Activated CD8-positive, alpha-beta T cell treated with anti-CD3 and anti-CD28 coated beads for 36 hours (primary cell): Measurements from ENCODE around the gene CASKIN2. TPM values are rescaled to one million over a fixed set of nuclear protein-coding genes. Genes with fewer than 3 reads are reported as not detected.

Experiments
- ATAC-seq: fragments of 200-7000 bp; cut with Tn5 transposase; one replicate; pipeline ENCODE4 v1.10.0; 2021; ENCODE audit warnings: mild to moderate bottlenecking, moderate library complexity
- CTCF ChIA-PET: fragments of 350-600 bp; sonication (Branson Sonifier 250); formaldehyde crosslinking; loops from one replicate; lab custom pipeline; 2021; ENCODE audit warnings: antibody characterized with exemption; lab: Charles Lee
- POLR2A ChIA-PET: fragments of 350-600 bp; sonication (Branson Sonifier 250); formaldehyde crosslinking; loops from one replicate; lab custom pipeline; 2021; ENCODE audit warnings: antibody characterized with exemption; lab: Charles Lee
- DNase-seq: peaks from one replicate; pipeline ENCODE4 v3.0.0-alpha.2; 2020
- H3K27ac Mint-ChIP-seq: one replicate; pipeline ENCODE4 v1.8.0; 2021; ENCODE audit warnings: mild to moderate bottlenecking, mixed read lengths
- H3K27me3 Mint-ChIP-seq: one replicate; pipeline ENCODE4 v1.8.0; 2021; ENCODE audit warnings: mixed read lengths
- H3K36me3 Mint-ChIP-seq: one replicate; pipeline ENCODE4 v1.8.0; 2021; ENCODE audit warnings: low read depth, mixed read lengths
- H3K4me1 Mint-ChIP-seq: one replicate; pipeline ENCODE4 v1.8.0; 2021; ENCODE audit warnings: low read depth, mixed read lengths
- H3K4me3 Mint-ChIP-seq: one replicate; pipeline ENCODE4 v1.8.0; 2021; ENCODE audit warnings: mild to moderate bottlenecking, moderate library complexity, mixed read lengths
- H3K9me3 Mint-ChIP-seq: one replicate; pipeline ENCODE4 v1.8.0; 2021; ENCODE audit warnings: mixed read lengths
- intact Hi-C: fragments of 100-400 bp; cut with micrococcal nuclease; formaldehyde crosslinking; loops from one replicate; pipeline ENCODE4 v1.10.0; 2022
- total RNA-seq, 2 experiments: library from RNA; stranded (reverse); gene quantifications; one replicate each; pipeline ENCODE4 v1.2.3, GENCODE V29; 2021
- TF ChIP-seq, protein P1 (sequence below): fragments of 200-600 bp; IDR thresholded peaks from one replicate; pipeline ENCODE4 v1.8.0; 2022; ENCODE audit warnings: antibody characterized with exemption, mild to moderate bottlenecking

Gene CASKIN2
- total RNA-seq, 2 experiments from 2014 or later, result 2.2 to 2.5 TPM

DNA sequence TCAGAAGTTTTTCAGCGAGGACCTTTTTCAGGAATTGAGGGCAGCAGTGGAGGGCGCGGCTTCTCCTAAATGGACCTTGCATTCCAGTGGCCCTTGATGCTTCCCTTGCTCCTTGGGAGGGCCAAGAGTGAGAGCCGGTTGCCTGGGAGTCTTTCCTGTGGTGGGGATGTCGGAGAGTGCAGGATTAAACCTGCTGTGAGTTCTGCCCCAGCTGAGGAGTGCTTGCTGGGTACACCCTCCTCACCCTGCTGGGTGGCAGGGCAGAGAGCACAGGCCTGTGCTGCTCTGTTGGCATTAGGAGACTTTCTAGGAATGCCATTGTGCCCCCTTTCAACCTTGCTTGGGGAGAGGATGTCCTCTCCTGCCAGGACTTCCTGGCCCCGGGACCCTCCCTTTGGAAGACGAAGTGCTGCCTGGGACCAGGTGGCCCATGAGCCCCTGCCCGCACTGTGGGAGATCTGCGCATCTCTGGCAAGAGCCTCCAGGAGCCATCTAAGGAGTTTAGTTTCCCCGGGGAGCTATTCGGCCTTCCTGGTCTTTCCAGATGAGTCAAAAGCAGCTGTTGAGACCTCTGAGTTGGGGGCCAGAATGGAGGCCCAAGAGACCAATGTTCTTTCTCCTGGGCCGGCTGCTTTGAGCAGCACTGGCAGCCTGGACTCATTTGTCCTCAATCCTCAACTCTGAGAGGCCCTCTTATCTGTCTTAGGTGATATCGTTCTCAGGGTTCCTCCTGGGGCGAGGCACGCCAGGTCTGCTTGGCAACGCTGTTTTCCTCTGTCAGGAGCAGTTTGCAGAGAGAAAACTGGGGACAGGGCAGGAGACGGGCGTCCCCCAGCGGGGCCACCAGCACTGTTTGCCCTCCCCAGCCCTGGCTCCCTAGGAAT, 15.7 kb upstream of the CASKIN2 start:
- H3K9me3 Mint-ChIP-seq, result no peaks in the 10 kb centered on the region
- CTCF ChIA-PET, result interaction anchor here (1.1 to 1.6 kb wide), 3 partner anchors 70 to 223 kb away, joined by 3 to 6 read pairs (median 4); no protein-coding TSS in a partner anchor
- POLR2A ChIA-PET, result interaction anchor here (1.5 kb wide), 1 partner anchor 15 kb away, joined by 4 read pairs; the partner anchor contains the start of gene TSEN54
- intact Hi-C loops, result no loop called here
- no peak overlapping the region for H3K4me3 Mint-ChIP-seq
- peaks cover 2% of the 10 kb centered on the region for H3K27me3 Mint-ChIP-seq
- no peak for DNase-seq
- TF ChIP-seq, protein P1, sequence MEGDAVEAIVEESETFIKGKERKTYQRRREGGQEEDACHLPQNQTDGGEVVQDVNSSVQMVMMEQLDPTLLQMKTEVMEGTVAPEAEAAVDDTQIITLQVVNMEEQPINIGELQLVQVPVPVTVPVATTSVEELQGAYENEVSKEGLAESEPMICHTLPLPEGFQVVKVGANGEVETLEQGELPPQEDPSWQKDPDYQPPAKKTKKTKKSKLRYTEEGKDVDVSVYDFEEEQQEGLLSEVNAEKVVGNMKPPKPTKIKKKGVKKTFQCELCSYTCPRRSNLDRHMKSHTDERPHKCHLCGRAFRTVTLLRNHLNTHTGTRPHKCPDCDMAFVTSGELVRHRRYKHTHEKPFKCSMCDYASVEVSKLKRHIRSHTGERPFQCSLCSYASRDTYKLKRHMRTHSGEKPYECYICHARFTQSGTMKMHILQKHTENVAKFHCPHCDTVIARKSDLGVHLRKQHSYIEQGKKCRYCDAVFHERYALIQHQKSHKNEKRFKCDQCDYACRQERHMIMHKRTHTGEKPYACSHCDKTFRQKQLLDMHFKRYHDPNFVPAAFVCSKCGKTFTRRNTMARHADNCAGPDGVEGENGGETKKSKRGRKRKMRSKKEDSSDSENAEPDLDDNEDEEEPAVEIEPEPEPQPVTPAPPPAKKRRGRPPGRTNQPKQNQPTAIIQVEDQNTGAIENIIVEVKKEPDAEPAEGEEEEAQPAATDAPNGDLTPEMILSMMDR, result no peak
- no peak overlapping the region for H3K27ac Mint-ChIP-seq
- H3K36me3 Mint-ChIP-seq, result no peaks in the 10 kb centered on the region
- peaks cover 29% of the 10 kb centered on the region for H3K4me1 Mint-ChIP-seq
- no peak for ATAC-seq

DNA sequence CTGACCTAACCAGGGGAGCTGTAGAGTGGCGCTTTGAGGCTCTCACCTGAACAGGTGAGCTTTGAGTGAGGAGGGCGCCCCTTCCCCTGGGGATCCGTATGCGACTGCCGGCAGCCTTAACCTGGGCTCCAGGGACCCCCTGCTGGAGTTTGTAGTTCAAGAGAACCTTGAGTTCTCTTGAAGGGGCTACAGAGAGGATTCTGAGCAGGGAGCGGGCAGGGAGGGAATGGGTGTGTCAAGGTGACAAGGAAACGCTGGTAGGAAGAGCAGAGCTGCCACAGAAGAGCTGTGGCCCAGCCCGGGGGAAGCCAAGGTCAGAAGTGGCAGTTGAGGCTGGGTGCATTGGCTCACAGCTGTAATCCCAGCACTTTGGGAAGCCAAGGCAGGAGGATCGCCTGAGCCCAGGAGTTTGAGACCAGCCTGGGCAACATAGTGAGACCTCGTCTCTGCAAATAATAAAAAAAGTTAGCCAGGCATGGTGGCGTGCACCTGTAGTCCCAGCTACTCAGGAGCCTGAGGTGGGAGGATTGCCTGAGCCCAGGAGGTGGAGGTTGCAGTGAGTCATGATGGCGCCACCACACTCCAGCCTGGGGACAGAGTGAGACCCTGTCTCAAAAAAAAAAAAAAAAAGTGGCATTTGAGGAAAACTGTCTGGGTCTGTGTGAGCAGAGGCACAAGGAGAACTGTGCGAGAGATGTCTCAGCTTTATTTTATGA, 11.4 kb upstream of the CASKIN2 start:
- H3K4me1 Mint-ChIP-seq, result peaks cover 10% of the 10 kb centered on the region
- no peak for ATAC-seq
- DNase-seq, result no peak
- H3K9me3 Mint-ChIP-seq, result no peaks in the 10 kb centered on the region
- peaks cover 2% of the 10 kb centered on the region for H3K27me3 Mint-ChIP-seq
- H3K4me3 Mint-ChIP-seq, result peak overlapping the region; percentile 69
- H3K27ac Mint-ChIP-seq, result no peak overlapping the region
- TF ChIP-seq, protein P1, result no peak
- ChIA-PET POLR2A (interaction anchor here (0.8 to 2.2 kb wide), 3 partner anchors 8 to 10 kb away, joined by 3 to 8 read pairs (median 5); partner anchors contain the start of gene TSEN54), CTCF (interaction anchor here (0.7 to 5.7 kb wide), 7 partner anchors 8 to 108 kb away, joined by 3 to 25 read pairs (median 3); partner anchors contain the start of genes SMIM5 and TSEN54)
- H3K36me3 Mint-ChIP-seq, result peaks cover 8% of the 10 kb centered on the region
- intact Hi-C loops, result loop anchor here (10.0 kb wide), 1 partner anchor 58 kb away; the partner anchor contains the start of gene MYO15B

DNA sequence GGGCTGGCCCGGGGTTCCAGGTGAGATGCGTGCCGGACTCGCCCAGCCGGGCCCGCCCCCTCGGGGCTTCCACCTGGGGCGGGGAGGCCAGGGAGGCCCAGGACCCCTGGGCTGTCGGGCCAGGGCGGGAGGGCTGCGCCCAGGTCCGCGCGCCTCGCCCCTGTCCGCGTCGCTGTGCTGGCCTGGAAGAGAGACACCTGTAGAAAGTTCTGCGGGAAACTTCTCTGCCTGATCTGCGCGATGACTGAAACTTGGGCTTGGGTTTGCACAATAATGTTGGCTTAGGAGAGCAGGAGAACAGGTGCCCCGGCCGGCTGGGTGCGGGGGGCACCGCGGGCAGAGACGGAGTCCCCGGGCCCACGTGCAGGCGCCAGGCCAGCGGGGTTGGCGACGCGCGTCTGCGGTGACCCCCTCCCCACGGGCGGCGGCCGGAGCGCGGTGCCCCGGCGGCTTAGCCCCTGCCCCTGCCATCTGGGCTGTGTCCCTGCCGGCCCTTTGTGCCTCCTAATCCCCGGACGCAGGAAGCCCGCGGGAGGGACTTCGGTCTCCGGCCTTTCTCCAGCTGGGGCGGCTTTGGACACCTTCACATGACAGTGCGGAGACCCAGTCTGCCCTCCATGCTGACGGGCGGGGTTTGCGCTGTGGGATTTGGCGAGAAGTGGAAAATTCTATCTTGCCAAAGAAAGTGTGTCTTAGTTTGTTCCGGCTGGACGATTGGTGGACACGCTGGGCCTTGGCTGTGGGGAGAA, 10.6 kb upstream of the CASKIN2 start:
- Mint-ChIP-seq H3K9me3 (no peaks in the 10 kb centered on the region), H3K27me3 (peaks cover 2% of the 10 kb centered on the region)
- ATAC-seq, result no peak

More for the DNA sequence above, 10.6 kb upstream of the CASKIN2 start:
- TF ChIP-seq, protein P1, result no peak
- ChIA-PET POLR2A (interaction anchor here (0.7 to 2.2 kb wide), 5 partner anchors 8 to 17 kb away, joined by 3 to 9 read pairs (median 5); partner anchors contain the start of gene TSEN54), CTCF (interaction anchor here (0.6 to 5.7 kb wide), 8 partner anchors 9 to 108 kb away, joined by 3 to 25 read pairs (median 5); partner anchors contain the start of genes SMIM5, TMEM94 and TSEN54)
- Mint-ChIP-seq H3K27ac (no peak overlapping the region), H3K36me3 (peaks cover 13% of the 10 kb centered on the region), H3K4me1 (peaks cover 10% of the 10 kb centered on the region), H3K4me3 (peak overlapping the region; percentile 69)
- intact Hi-C loops, result loop anchor here (10.0 kb wide), 1 partner anchor 59 kb away; the partner anchor contains the start of gene MYO15B
- DNase-seq, result peak; percentile 8
